COLO668 (cell line): ENCODE data around the gene ANKRD23.
"Not testable (repeated sequence)": the region's sequence is repeated elsewhere in the genome, so short reads cannot be mapped to it uniquely, and the experiment has no call there.

Experiments
- DNase-seq: peaks from one replicate; lab custom pipeline; 2025; ENCODE audit not compliant: unreplicated experiment; lab: John Stamatoyannopoulos, UW

Gene ANKRD23

DNA sequence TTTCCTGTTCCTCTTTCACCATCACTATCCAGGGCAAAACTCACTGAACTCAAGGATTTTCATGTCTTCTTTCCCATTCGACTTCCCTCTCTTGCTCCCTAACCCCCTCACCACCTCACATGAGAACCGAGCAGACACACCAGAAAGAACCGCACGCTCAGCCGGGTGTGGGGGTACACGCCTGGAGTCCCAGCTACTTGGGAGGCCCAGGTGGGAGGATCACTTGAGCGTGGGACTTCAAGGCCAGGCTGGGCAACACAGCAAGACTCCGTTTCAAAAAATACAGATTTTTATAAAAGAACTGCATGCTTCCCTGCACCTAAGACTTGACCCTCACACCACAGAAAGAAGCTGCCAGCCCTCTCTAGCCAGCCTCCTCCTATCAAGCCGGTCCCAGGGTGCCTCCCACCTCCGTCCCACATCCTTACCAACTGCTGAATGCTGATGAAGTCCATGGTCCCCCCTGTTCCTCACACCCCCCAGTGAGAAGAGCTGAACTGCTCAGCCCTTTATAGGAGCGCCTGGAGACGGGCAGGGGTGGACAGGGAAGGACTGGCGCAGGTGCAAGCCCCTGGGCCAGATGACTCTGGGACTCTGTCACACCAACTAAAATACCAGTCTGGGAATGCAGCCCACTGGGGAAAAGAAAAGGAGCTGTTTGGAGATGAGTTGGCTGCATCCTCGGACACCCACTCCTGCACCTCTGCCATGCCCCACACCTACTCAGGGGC, at the start of gene ANKRD23:
ANKRD23 (minus strand) TSS at position 484 of the 731 bp plus-strand sequence; CDS start at position 455, 29 bp downstream.
- no peak for DNase-seq

GRCh38 chr2:96891591-96892333, 47.9 kb upstream of the ANKRD23 start:
- peak; percentile 14 for DNase-seq

DNA sequence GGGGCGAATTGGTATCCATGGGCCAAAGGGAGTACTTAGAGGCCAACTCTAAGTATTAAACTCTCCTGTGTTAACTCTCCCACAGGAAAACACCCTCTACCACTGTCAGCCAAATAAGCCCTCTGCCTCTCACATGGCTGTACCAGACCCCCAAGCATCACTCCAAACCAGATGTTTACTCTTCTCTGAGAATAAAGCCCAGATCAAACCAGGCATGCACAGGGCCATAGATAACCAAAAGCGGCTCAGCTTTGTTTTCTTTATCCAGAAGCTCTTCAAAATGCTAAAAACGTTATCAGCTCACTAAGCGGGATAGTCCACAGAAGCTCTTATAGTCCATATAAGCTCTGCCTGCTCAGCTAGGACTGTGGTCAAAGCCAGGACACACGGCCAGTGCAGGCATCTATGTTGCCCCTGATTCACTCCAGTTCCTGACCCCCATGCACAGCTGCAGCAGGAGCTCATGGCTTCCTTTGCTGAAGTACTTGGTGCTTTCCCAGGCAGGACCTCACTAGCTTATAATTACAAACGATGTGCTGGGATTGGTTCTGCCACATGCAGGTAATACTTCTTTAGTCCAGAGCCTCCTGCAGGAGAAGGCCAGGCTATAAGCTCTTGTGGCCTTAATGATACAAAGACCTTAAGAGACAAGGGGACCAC, 47.0 kb upstream of the ANKRD23 start:
- no peak for DNase-seq

DNA sequence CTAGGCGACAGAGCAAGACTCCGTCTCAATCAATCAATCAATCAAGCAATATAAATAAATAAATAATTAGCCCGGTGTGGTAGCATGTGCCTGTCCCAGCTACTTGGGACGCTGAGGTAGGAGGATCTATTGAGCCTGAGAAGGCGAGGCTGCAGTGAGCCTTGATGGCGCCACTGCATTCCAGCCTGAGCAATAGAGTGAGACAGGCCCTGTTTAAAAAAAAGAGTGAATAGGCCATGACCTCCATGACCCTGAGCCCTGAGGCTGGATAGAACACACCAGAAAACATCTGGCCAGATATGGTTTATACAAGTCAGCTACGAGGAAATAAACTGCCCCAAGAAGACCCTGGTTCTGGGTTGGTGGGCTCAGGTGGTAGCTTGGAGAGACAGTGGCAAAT, 46.4 kb upstream of the ANKRD23 start:
- DNase-seq, result no peak

GRCh38 chr2:96889502-96889901, 45.7 kb upstream of the ANKRD23 start:
- not testable (repeated sequence) for DNase-seq

DNA sequence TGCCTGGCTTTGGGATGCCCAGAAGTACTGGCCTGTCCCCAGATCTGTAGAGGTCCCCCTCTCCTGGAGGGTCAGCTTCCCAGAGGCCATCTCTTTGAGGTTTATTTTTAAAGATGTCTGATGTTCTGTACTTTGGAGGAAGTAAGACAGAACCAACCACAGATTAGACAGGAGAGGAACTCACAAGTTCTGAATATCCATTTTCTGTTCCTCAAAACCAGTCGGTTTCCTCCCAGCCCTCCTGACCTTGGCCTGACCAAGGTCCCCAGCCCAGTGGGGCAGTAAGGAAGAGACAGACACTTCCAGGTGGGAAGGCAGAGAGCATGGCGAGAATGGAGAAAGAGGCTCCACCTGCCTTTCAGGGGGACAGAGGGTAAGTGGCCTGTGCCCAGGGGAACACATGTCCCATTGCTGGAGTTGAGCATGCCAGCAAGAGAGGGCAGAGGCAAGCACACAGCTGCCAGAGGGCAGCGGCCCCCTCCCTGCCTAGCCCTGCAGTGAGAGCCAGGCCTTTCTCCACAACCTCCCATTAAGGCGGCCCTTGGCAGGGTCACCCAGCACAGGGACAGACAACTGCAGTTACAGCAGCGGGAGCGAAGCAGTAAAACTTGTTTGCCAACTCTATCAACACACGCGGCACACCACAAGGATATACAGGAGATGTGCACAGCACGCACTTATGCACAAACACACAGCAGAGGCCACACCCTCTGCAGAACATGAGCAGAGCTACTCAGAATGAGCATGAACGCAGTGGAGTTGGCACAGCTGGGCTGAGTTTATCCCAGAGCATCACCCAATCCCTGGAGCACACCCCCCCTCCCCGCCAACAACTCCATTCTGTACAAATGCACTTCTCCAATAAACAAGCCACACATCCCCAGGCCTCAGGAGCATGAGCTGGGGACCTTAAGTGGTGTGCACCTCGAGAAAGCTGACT, 44.5 kb upstream of the ANKRD23 start:
- DNase-seq, result peak; percentile 84

DNA sequence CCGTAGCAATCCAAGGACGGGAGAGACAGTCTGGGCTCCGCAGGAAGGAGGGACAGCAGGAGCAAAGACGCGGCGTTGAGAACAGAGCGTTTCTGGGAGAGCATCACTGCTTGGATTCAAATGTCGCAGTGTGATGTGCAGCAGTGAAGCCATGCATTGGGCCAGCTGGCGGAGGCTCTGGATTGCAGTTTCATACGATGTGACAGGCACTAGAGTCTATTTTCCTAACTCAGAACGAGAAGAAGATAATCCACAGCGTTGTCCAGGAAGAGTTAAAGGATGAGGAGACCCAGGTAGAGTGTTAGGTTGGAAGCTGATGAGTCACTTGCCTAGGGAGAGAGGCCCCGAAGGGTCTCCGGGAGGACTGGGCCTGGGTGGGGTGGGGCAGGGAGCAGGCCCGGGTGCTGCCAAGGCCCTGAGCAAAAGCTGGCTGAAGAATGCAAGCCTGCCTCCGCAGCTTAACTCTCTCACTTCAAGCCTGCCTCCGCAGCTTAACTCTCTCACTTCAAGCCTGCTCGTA, 43.7 kb upstream of the ANKRD23 start:
- DNase-seq, result no peak

DNA sequence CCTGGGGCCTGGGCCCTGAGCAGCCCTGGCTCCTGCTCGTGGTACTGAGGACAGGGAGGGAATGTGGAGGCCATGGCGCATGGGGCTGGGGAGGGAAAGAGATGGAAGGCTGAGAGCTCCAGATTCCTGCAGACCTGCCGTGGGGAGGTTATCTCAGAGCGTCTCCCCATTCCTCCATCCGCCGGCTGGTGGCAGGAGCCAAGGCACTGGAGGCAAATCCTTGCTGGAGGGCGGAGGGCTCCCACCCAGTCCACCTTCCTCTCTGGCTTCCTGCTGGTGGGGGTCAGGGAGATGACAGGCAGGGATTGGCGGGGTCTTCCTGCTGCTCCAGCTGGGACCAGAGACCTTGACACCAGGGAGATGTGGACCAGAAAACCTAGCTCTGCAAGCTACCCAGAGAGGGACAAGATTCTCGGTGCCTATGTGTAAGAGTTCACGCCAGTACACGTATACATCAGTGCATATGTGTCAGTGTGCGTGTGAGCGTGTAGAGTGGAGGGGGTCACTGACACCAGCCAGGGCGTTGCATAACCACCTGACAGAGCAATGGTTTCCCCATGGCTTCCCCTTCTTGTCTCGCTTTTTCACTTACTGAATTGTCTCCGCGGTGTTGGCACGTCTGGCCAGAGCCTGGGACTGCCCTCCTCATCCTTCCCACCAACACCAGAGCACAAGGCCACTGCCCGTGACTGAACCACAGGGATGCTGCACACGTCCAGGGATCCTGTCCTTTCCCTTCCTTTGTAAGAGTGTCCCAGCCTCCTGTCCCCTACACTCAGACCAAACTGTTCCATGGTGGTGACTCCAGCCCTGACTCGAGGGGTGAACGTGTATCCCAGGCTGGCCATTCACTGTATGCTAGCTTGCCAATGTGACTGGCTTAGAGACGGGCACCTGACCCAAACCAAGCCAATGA, 41.9 kb upstream of the ANKRD23 start:
- DNase-seq, result no peak

GRCh38 chr2:96884299-96885094, 40.7 kb upstream of the ANKRD23 start:
- no peak for DNase-seq

DNA sequence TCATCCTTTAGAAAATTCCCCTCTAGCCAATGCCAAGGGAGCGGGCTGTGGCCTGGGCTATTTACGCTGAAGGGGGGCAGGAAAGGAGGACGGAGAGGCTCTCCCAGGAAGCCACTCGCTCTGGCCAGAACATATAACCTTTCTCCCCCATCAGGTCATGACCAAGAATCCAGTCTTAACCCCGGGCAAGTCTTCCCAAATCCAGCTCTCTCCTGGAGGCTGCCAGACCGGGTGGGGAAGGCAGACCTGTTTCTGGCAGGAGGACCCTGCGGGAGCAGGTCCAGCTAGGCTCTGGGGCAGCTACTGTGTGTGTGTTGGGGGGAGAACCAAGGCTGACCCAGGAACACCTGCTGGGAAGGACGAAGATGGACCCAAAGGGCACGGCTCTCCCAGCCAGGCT, 39.5 kb upstream of the ANKRD23 start:
- DNase-seq, result no peak

DNA sequence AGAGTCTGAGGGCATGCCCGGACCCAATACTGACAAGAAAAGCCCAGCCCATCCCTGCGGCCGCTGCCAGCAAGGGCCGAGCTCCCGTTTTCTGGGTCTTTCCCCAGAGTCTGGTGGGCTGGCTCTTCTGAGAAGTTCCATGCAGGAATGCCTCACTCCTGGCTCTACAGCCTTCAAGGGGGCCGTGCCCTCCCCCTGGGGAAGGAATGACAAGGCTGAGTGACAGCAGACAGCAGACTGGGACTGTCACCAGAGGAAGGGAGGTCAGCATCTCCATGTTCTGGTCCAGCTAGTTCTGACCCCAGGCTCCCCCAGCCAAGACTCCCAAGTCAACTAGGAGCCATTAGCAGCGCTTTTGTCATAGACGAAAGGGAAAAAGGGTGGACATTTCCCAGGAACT, 39.1 kb upstream of the ANKRD23 start:
- no peak for DNase-seq

DNA sequence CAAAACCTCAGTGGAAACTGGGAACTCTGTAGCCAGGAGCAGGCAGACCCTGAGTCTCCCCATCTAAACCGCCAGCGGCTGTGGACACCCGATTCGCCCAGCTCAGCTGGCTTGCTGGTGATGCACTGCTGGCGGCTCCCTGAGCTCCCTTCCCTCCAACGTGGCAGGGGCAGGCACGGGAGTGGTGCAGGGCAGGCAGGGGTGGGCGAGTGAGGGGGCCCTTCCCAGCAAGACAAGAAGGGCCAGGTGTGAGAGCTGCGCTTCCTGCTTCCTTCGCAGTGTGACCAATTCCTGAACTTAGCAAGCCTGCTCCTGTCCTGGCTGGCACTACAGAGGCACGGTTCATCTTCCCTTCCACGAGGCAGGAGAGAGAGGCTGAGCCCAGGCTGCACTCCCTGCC, 38.4 kb upstream of the ANKRD23 start:
- DNase-seq, result no peak

DNA sequence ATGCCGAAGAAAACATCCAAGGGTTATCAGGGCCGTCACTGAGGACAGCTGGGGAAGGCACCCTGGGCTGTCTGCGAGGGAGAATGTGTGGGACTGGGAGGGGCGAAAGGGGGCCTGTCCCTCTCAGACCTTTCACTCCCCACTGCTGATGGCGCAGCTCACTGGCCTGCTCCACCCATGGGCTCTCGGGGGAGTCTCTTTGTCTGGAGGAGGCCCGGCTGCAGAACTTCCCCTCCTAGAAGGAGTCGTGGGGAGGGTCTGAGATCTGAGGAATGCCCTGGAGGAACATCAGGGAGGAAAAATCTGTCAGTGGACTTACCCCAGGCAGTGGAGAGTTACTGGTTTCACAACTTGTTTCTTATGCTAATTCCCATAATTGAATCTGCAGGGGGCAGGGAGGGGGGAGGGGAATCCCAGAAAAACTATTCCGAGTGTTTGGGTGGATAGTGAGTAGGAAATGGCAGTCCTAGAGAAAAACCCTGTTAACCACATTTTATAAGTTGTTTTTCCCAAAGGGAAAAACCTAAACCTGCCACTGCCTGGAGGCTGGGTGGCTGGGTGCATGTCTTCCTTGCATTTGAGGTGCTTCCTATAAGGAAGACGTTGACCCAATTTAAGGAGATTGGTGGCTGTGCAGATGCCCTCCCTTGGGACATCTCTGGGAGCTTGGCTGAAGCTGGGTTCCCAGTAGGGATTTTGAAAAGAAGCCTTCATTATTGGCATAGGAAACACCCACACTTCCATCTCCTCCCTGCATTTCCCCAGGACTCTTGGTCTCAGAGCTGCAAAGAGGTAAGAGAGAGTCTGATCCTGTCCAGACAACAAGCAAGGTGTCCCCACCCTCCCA, 37.8 kb upstream of the ANKRD23 start:
- DNase-seq, result no peak

DNA sequence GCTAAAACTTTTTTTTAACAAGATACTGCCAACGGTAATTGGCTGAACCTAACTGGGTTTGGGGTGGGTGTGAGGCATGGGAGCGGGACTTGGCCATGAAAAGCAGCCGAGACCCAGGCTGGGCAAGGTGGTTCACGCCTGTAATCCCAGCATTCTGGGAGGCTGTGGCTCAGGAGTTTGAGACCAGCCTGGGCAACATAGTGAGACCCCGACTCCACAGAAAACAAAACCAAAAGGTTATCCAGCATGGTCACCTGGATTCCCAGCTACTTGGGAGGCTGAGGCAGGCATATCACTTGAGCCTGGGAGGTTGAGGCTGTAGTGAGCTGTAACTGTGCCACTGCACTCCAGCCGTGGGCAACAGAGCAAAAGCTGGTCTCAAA, 37.1 kb upstream of the ANKRD23 start:
- no peak for DNase-seq

DNA sequence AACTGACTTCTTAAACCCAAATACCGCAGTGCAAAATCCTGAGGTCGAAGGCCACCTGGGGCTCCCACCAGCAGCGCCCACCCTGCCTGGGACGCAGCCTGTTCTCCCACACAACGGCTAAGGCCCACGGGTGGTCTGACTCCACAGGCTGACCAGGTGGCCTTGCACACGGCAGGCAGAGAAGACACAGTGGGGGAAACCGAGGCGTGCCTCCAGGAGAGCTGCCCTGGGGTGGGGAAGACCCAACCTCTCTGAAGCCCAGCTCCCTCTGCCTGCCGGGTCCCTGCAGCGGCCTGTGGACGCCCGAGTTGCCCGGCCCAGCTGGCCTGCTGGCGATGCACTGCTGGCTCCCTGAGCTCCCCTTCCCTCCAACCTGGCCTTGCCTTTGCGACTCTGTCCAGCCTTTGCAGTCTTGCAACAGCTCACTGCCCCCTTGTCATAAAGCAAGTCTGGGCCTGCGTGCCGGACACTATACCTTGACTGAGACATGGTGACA, 35.8 kb upstream of the ANKRD23 start:
- DNase-seq, result no peak

GRCh38 chr2:96878796-96879544, 35.1 kb upstream of the ANKRD23 start:
- DNase-seq, result no peak

DNA sequence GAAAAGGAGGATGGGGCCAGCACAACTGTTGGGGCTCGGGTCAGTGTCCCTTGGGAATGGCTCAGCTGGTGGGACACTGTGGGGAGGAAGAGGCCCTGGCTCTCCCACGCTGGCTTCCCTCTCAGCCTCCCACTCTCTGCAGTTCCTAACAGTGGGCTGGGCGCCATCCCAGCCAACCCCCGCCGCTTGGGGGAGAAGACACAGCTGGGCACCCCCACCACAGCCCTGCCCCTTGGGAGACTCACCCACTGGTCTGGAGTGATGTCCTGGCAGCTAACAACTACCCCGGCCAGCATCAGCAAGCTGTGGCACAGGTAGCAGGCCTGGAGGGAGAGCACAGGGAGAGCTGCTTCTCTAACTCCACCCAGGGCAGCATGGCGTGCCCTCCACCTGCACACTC, 34.4 kb upstream of the ANKRD23 start:
- no peak for DNase-seq
